ENCODE measurements around the gene ZC2HC1B.

ZC2HC1B gene

DNA sequence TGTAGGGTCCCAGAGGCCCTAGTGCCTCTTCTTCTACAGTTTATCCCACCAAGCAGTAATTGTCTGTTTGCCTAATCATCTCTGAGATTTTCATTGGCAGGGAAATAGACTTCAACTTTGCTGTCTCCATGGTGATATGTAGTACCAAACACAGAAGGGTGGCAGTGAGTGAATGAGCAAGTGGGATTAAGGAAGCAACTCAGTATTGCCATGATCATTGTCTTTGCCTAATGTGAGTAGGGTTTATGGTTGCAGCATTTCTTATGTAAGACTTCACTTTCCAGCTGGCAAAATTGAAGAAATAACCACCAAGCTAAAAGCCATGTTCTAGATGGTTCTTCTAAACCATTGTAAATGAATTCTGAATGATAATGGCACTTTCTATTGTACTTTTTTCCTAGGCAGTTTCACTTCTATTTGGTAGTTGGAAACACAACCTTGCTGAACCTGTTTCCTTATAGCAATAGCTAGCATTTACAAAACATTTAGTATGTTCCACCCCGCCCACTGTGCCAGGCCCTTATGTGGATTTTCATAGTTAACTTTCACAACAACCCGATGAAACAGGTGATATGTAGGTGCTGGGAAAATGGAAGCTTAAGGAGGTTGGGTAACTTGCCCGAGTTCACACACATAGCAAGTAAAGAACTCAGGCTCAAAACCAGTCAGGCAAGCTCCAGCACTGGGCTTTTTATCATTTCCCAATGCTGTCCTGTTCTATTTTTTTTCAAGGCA is 32.0 kb downstream of the ZC2HC1B start:
- Histone ChIP-seq H3K4me3 (ENCODE audit: low read depth, low read length) (no peak overlapping the region), H3K9me3 (ENCODE audit: control insufficient read depth, insufficient read depth, low read depth, low read length) (no peaks in the 10 kb centered on the region), H3K27ac (ENCODE audit: extremely low read depth, low read depth, low read length) (no peak overlapping the region), H3K36me3 (ENCODE audit: control insufficient read depth in 2 of 2, insufficient read depth in 1 of 2, low read length in 2 of 2) (no peaks in the 10 kb centered on the region), H3K4me1 (ENCODE audit: control insufficient read depth, insufficient read depth, low read length) (no peaks in the 10 kb centered on the region)
- ChIA-PET POLR2A (no interaction called here), CTCF (interaction anchor here (0.6 to 0.8 kb wide), 2 partner anchors 44 to 734 kb away, joined by 3 to 4 read pairs; no protein-coding TSS in a partner anchor)
- no peak for TF ChIP-seq HOXC10 (CRISPR knock-in tag; IDR thresholded peaks at IDR 0.05)
- TF ChIP-seq RBAK (tag by site-specific recombination; IDR thresholded peaks at IDR 0.05): no peak
- TF ChIP-seq ZNF19 (tag by site-specific recombination; IDR thresholded peaks at IDR 0.05; ENCODE audit: low read depth): no peak
- no peak for TF ChIP-seq ZNF416 (tag by site-specific recombination; IDR thresholded peaks at IDR 0.05)
- TF ChIP-seq MYNN (tag by site-specific recombination; IDR thresholded peaks at IDR 0.05; ENCODE audit: borderline replicate concordance): no peak

- H3K36me3 ChIP-seq (ENCODE audit: control insufficient read depth in 2 of 2, insufficient read depth in 1 of 2, low read length in 2 of 2): no peaks in the 10 kb centered on the region
- TF ChIP-seq ZNF341 (tag by site-specific recombination; IDR thresholded peaks at IDR 0.05; ENCODE audit: low read depth): no peak
- TF ChIP-seq TRIM28 (IDR thresholded peaks at IDR 0.05; ENCODE audit: borderline replicate concordance, low read length): no peak
- no peak for TF ChIP-seq ZNF10 (tag by site-specific recombination; IDR thresholded peaks at IDR 0.05)
- TF ChIP-seq ZNF416 (tag by site-specific recombination; IDR thresholded peaks at IDR 0.05): no peak
- no peak for TF ChIP-seq ZNF24 (tag by site-specific recombination; IDR thresholded peaks at IDR 0.05)
- no peak for TF ChIP-seq AEBP2 (tag by site-specific recombination; IDR thresholded peaks at IDR 0.05; ENCODE audit: borderline replicate concordance)
- TF ChIP-seq ZNF830 (tag by site-specific recombination; IDR thresholded peaks at IDR 0.05; ENCODE audit: low read depth): no peak
- TF ChIP-seq, protein P1, sequence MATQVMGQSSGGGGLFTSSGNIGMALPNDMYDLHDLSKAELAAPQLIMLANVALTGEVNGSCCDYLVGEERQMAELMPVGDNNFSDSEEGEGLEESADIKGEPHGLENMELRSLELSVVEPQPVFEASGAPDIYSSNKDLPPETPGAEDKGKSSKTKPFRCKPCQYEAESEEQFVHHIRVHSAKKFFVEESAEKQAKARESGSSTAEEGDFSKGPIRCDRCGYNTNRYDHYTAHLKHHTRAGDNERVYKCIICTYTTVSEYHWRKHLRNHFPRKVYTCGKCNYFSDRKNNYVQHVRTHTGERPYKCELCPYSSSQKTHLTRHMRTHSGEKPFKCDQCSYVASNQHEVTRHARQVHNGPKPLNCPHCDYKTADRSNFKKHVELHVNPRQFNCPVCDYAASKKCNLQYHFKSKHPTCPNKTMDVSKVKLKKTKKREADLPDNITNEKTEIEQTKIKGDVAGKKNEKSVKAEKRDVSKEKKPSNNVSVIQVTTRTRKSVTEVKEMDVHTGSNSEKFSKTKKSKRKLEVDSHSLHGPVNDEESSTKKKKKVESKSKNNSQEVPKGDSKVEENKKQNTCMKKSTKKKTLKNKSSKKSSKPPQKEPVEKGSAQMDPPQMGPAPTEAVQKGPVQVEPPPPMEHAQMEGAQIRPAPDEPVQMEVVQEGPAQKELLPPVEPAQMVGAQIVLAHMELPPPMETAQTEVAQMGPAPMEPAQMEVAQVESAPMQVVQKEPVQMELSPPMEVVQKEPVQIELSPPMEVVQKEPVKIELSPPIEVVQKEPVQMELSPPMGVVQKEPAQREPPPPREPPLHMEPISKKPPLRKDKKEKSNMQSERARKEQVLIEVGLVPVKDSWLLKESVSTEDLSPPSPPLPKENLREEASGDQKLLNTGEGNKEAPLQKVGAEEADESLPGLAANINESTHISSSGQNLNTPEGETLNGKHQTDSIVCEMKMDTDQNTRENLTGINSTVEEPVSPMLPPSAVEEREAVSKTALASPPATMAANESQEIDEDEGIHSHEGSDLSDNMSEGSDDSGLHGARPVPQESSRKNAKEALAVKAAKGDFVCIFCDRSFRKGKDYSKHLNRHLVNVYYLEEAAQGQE (tag by site-specific recombination; IDR thresholded peaks at IDR 0.05): no peak
- TF ChIP-seq, protein P2, sequence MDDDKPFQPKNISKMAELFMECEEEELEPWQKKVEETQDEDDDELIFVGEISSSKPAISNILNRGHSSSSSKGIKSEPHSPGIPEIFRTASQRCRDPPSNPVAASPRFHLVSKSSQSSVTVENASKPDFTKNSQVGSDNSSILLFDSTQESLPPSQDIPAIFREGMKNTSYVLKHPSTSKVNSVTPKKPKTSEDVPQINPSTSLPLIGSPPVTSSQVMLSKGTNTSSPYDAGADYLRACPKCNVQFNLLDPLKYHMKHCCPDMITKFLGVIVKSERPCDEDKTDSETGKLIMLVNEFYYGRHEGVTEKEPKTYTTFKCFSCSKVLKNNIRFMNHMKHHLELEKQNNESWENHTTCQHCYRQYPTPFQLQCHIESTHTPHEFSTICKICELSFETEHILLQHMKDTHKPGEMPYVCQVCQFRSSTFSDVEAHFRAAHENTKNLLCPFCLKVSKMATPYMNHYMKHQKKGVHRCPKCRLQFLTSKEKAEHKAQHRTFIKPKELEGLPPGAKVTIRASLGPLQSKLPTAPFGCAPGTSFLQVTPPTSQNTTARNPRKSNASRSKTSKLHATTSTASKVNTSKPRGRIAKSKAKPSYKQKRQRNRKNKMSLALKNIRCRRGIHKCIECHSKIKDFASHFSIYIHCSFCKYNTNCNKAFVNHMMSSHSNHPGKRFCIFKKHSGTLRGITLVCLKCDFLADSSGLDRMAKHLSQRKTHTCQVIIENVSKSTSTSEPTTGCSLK (tag by site-specific recombination; IDR thresholded peaks at IDR 0.05): no peak
- no peak for TF ChIP-seq ZNF18 (tag by site-specific recombination; IDR thresholded peaks at IDR 0.05)
- no peak for TF ChIP-seq SP3 (tag by site-specific recombination; IDR thresholded peaks at IDR 0.05)
- no peak for TF ChIP-seq KLF7 (tag by site-specific recombination; IDR thresholded peaks at IDR 0.05; ENCODE audit: borderline replicate concordance)
- no peak for TF ChIP-seq ZNF311 (tag by site-specific recombination; IDR thresholded peaks at IDR 0.05; ENCODE audit: borderline replicate concordance)
- no peak for TF ChIP-seq ZNF658 (tag by site-specific recombination; IDR thresholded peaks at IDR 0.05)
- no peak for TF ChIP-seq ZNF132 (tag by site-specific recombination; IDR thresholded peaks at IDR 0.05; ENCODE audit: borderline replicate concordance)
- TF ChIP-seq ZNF510 (tag by site-specific recombination; IDR thresholded peaks at IDR 0.05; ENCODE audit: insufficient replicate concordance): no peak
- TF ChIP-seq ZFP41 (tag by site-specific recombination; IDR thresholded peaks at IDR 0.05; ENCODE audit: borderline replicate concordance): no peak
- no peaks in the 10 kb centered on the region for H3K4me1 ChIP-seq (ENCODE audit: control insufficient read depth, insufficient read depth, low read length)
- H3K9me3 ChIP-seq (ENCODE audit: control insufficient read depth, insufficient read depth, low read depth, low read length): no peaks in the 10 kb centered on the region
- no peak overlapping the region for H3K27ac ChIP-seq (ENCODE audit: extremely low read depth, low read depth, low read length)
- ChIA-PET CTCF (interaction anchor here (0.6 kb wide), 1 partner anchor 41 kb away, joined by 3 read pairs; no protein-coding TSS in a partner anchor), POLR2A (no interaction called here)
- H3K4me3 ChIP-seq (ENCODE audit: low read depth, low read length): no peak overlapping the region
Observed at GRCh38 chr6:143900358-143900757, 36.1 kb downstream of the ZC2HC1B start.

Data from HEK293 (cell line).